IPS-15b (cell line): ENCODE measurements around the gene GTF2H4.
"Not testable (repeated sequence)": the region's sequence is repeated elsewhere in the genome, so short reads cannot be mapped to it uniquely, and the experiment has no call there.

Experiments
- H3K27me3 ChIP-seq: one replicate; pipeline ENCODE4 v1.6.1; 2013; ENCODE audit warnings: low read length; ENCODE audit not compliant: control insufficient read depth, insufficient read depth
- H3K36me3 ChIP-seq: one replicate; pipeline ENCODE4 v1.6.1; 2013; ENCODE audit warnings: low read length; ENCODE audit not compliant: control insufficient read depth, insufficient read depth
- H3K4me1 ChIP-seq: one replicate; pipeline ENCODE4 v1.6.1; 2013; ENCODE audit warnings: mild to moderate bottlenecking, low read length; ENCODE audit not compliant: control insufficient read depth, insufficient read depth
- H3K4me3 ChIP-seq: one replicate; pipeline ENCODE4 v1.5.1; 2013; ENCODE audit warnings: low read depth, low read length
- H3K9ac ChIP-seq: one replicate; pipeline ENCODE4 v1.6.1; 2013; ENCODE audit warnings: low read depth, mild to moderate bottlenecking, low read length
- H3K9me3 ChIP-seq: one replicate; pipeline ENCODE4 v1.6.1; 2013; ENCODE audit warnings: mild to moderate bottlenecking, low read length; ENCODE audit not compliant: control insufficient read depth, insufficient read depth

GTF2H4 gene

GRCh38 chr6:30902709-30903108 lies 5.3 kb upstream of the GTF2H4 start:
- Histone ChIP-seq H3K9me3 (no peaks in the 10 kb centered on the region), H3K27me3 (no peaks in the 10 kb centered on the region), H3K9ac (no peak overlapping the region), H3K4me1 (no peaks in the 10 kb centered on the region), H3K4me3 (no peak overlapping the region), H3K36me3 (peaks cover 19% of the 10 kb centered on the region)

DNA sequence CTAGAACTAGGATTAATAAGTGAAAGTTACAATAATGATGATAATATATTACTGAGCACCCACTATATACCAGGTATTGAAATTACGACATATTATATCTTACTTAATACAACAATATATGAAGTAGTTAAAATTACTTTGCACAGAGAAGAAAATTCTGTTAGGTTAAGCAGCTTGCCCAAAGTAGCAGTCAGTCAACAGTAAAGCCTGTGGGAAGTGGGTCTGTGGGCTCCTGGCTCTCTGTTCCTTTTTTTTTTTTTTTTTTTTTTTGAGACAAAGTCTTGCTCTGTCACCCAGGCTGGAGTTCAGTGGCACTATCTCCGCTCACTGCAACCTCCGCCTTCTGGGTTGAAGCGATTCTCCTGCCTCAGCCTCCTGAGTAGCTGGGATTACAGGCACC lies 4.8 kb upstream of the GTF2H4 start:
- H3K4me1 ChIP-seq: no peaks in the 10 kb centered on the region
- peaks cover 14% of the 10 kb centered on the region for H3K36me3 ChIP-seq
- H3K9ac ChIP-seq: no peak overlapping the region
- H3K27me3 ChIP-seq: no peaks in the 10 kb centered on the region
- H3K4me3 ChIP-seq: no peak overlapping the region
- no peaks in the 10 kb centered on the region for H3K9me3 ChIP-seq

- not testable (repeated sequence) for H3K4me1 ChIP-seq, H3K9me3 ChIP-seq, H3K27me3 ChIP-seq
- Histone ChIP-seq H3K4me3 (peak overlapping the region; percentile 89), H3K9ac (peak overlapping the region; percentile 54), H3K36me3 (peaks cover 15% of the 10 kb centered on the region)
Observed at GRCh38 chr6:30907290-30907757, 683 bp upstream of the GTF2H4 start.

GRCh38 chr6:30908700-30909099 lies 693 bp downstream of the GTF2H4 start:
- Histone ChIP-seq H3K27me3 (no peaks in the 10 kb centered on the region), H3K36me3 (peaks cover 19% of the 10 kb centered on the region), H3K9me3 (no peaks in the 10 kb centered on the region), H3K9ac (peak overlapping the region; percentile 61), H3K4me3 (peak overlapping the region; percentile 89), H3K4me1 (no peaks in the 10 kb centered on the region)

DNA sequence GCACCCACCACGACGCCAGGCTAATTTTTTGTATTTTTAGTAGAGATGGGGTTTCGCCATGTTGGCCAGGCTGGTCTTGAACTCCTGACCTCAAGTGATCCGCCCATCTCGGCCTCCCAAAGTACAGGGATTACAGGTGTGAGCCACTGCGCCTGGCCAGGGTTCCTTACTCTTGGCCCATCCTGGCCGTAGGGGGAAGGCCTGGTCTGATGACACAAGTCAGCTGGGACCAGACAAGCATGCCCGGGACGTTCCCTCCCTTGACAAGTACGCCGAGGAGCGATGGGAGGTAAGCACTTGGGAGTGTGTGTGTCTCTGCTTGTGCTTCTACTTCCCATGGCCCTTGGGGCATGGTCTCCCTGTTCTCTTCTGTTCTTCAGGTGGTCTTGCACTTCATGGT lies 2.5 kb downstream of the GTF2H4 start:
- H3K9ac ChIP-seq, H3K4me1 ChIP-seq, H3K4me3 ChIP-seq, H3K27me3 ChIP-seq, H3K9me3 ChIP-seq: not testable (repeated sequence)
- peaks cover 19% of the 10 kb centered on the region for H3K36me3 ChIP-seq

DNA sequence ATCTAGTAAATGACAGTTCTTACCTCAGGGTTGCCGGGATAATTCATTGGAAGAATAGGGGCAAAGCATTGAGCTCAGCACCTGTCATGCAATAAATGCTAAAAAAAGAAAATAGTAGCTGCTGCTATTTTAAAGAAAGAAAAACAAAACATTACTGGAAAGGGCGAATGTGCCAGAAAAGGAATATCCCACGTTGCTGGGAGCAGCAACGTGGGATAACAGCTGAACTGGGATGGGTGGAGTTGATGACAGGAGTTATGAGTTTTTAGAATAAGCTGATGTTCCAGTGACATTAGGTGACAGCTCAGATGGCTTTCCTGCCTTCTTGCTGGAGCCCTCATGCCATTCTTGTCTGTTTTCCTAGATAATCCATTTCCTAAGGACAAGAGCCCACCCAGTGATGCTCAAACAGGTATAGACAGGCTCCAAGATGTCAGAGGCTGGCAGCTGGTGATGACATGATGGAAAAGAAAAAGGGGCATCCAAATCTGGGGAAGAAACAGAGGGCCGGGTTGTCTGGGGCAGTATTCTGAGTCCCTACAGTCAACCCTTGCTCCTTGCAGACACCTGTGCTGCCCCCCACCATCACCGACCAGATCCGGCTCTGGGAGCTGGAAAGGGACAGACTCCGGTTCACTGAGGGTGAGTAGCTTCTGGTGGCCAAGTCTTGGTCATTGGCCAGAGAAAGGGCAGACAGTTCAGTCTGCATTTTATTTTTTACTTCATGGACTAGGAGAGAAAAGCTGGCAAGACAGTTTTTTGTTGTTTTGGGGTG lies 4.9 kb downstream of the GTF2H4 start:
- Histone ChIP-seq H3K9ac (peak overlapping the region; percentile 60), H3K4me3 (peak overlapping the region; percentile 79), H3K27me3 (no peaks in the 10 kb centered on the region), H3K4me1 (peaks cover 5% of the 10 kb centered on the region), H3K9me3 (no peaks in the 10 kb centered on the region), H3K36me3 (peaks cover 31% of the 10 kb centered on the region)

- H3K36me3 ChIP-seq: peaks cover 37% of the 10 kb centered on the region
Observed at GRCh38 chr6:30913721-30914075, 5.7 kb downstream of the GTF2H4 start.

GRCh38 chr6:30914076-30914853 lies 6.3 kb downstream of the GTF2H4 start, which contains the start of gene VARS2:
VARS2 (plus strand) TSS chr6:30914238; CDS start chr6:30914837, 599 bp downstream.
- no peaks in the 10 kb centered on the region for H3K27me3 ChIP-seq
- peak within 1 kb of the TSS; percentile 79 for H3K4me3 ChIP-seq
- H3K9me3 ChIP-seq: no peaks in the 10 kb centered on the region
- peaks cover 40% of the 10 kb centered on the region for H3K36me3 ChIP-seq
- peaks cover 5% of the 10 kb centered on the region for H3K4me1 ChIP-seq
- H3K9ac ChIP-seq: peak within 1 kb of the TSS; percentile 61

More at GRCh38 chr6:30913721-30914075, 5.7 kb downstream of the GTF2H4 start:
- H3K4me3 ChIP-seq: peak overlapping the region; percentile 79
- peaks cover 5% of the 10 kb centered on the region for H3K4me1 ChIP-seq
- no peaks in the 10 kb centered on the region for H3K9me3 ChIP-seq
- H3K9ac ChIP-seq: peak overlapping the region; percentile 60
- no peaks in the 10 kb centered on the region for H3K27me3 ChIP-seq

GRCh38 chr6:30914854-30915590 lies 7.0 kb downstream of the GTF2H4 start:
- peak overlapping the region; percentile 79 for H3K4me3 ChIP-seq
- no peaks in the 10 kb centered on the region for H3K27me3 ChIP-seq
- H3K36me3 ChIP-seq: peaks cover 43% of the 10 kb centered on the region
- H3K9me3 ChIP-seq: no peaks in the 10 kb centered on the region
- H3K9ac ChIP-seq: peak overlapping the region; percentile 61
- peaks cover 5% of the 10 kb centered on the region for H3K4me1 ChIP-seq

DNA sequence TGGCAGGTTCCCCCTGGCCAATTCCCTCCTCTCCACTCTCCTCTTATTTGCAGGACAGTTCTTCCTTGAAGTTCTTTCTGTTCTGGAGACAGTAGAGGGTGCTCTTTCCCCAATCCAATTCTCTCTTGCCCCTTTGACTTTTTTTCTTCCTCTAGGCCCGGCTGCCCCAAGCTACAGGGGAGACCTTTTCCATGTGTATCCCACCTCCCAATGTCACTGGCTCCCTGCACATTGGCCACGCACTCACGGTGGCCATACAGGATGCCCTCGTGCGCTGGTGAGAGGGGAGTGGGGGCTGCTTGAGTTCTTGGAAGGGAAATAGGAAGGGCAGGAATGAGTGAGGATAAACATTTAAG lies 7.6 kb downstream of the GTF2H4 start:
- no peak overlapping the region for H3K4me3 ChIP-seq
- H3K9ac ChIP-seq: no peak overlapping the region
- H3K4me1 ChIP-seq: peaks cover 5% of the 10 kb centered on the region
- H3K9me3 ChIP-seq: no peaks in the 10 kb centered on the region
- peaks cover 43% of the 10 kb centered on the region for H3K36me3 ChIP-seq
- no peaks in the 10 kb centered on the region for H3K27me3 ChIP-seq

DNA sequence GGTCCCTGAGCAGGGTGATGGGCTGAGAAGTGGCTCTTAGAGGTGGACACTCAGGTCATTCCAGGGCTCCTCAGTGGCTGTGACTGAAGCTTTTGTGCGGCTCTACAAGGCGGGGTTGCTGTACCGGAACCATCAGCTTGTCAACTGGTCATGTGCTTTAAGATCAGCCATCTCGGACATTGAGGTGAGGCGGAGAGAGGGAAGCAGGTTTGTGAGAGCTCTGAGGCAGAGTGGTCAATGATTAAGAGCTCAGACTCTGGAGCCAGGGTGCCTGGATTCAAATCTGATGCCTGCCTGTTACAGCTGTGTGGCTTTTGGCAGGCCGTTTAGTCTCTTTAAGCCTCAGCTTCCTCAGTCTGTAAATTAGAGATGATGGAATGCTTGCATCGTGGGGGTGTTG lies 9.0 kb downstream of the GTF2H4 start:
- Histone ChIP-seq H3K9ac (no peak overlapping the region), H3K9me3 (no peaks in the 10 kb centered on the region), H3K27me3 (no peaks in the 10 kb centered on the region), H3K4me1 (peaks cover 5% of the 10 kb centered on the region), H3K36me3 (peaks cover 44% of the 10 kb centered on the region), H3K4me3 (no peak overlapping the region)
